Esophagus muscularis mucosa (tissue), 4 donors: ENCODE data around the gene PIK3R6. TPM values are rescaled to one million over a fixed set of nuclear protein-coding genes. Genes with fewer than 3 reads are reported as not detected.

Source experiments
- DNase-seq: peaks from one replicate; pipeline ENCODE4 v3.0.0-alpha.2; 2017; ENCODE audit errors: extremely low spot score
- H3K27ac ChIP-seq, 4 donors: fragments of 200-600 bp; sonication (generic); replicated peaks in 1 of 4; 1 replicate in 3 of 4; 2 replicates in 1 of 4; pipeline ENCODE4 v1.5.1; 2016 to 2019; ENCODE audit warnings: mild to moderate bottlenecking in 1 of 4
- H3K27me3 ChIP-seq, 4 donors: fragments of 200-600 bp; sonication (generic); one replicate each; pipeline versions ENCODE4 v1.5.1 to v1.6.0; 2016 to 2019
- H3K36me3 ChIP-seq, 4 donors: fragments of 200-600 bp; sonication (generic); one replicate each; pipeline ENCODE4 v1.5.1; 2016 to 2019
- H3K4me1 ChIP-seq, 4 donors: fragments of 200-600 bp; sonication (generic); one replicate each; pipeline ENCODE4 v1.5.1; 2016 to 2019
- H3K4me3 ChIP-seq, 4 donors: fragments of 200-600 bp; sonication (generic); 1 replicate in 2 of 4; 2 replicates in 2 of 4; pipeline ENCODE4 v1.5.1; 2016 to 2019; ENCODE audit warnings: mild to moderate bottlenecking in 4 of 4, moderate library complexity in 1 of 4
- H3K9me3 ChIP-seq, 4 donors: fragments of 200-600 bp; sonication (generic); 1 replicate in 3 of 4; 2 replicates in 1 of 4; pipeline ENCODE4 v1.5.1; 2016 to 2019
- EP300 ChIP-seq: sonication (generic); formaldehyde crosslinking; IDR thresholded peaks from one replicate; pipeline ENCODE4 v1.6.1; 2017; ENCODE audit warnings: antibody characterized with exemption
- POLR2A ChIP-seq: fragments of 450-650 bp; IDR thresholded peaks from one replicate; pipeline ENCODE4 v1.6.1; 2017; ENCODE audit warnings: antibody characterized with exemption, moderate library complexity, mild to moderate bottlenecking, low read depth
- POLR2AphosphoS5 ChIP-seq, 2 donors: sonication (generic); formaldehyde crosslinking; IDR thresholded peaks; one replicate each; pipeline ENCODE4 v1.6.1; 2017; ENCODE audit warnings: antibody characterized with exemption in 2 of 2
- WGBS: methylation state at CpG from one replicate; pipeline ENCODE4 v1.1.5; 2018; 5-methylcytosine and 5-hydroxymethylcytosine counted together
- intact Hi-C: fragments of 100-400 bp; cut with DNase I; formaldehyde crosslinking; loops from one replicate; pipeline ENCODE4 v1.15.1; 2023
- total RNA-seq, 4 donors: library from RNA; depleted of rRNA; stranded (reverse); fragments of >200 nt; gene quantifications; one replicate each; pipeline versions ENCODE4 v1.1.0 to v1.2.1, GENCODE V29; 2016
- TF ChIP-seq, protein P1 (sequence below), 3 experiments: fragments of 200-600 bp in 2 of 3; fragments of 450-650 bp in 1 of 3; sonication (generic) in 2 of 3; IDR thresholded peaks; one replicate each; pipeline ENCODE4 v1.5.1; 2017 to 2019; ENCODE audit warnings: antibody characterized with exemption in 3 of 3, mild to moderate bottlenecking in 2 of 3, moderate library complexity in 1 of 3

Gene PIK3R6
- total RNA-seq, 4 donors from 2014 or later: 0.52 to 3.3 (median 1.8) TPM

DNA sequence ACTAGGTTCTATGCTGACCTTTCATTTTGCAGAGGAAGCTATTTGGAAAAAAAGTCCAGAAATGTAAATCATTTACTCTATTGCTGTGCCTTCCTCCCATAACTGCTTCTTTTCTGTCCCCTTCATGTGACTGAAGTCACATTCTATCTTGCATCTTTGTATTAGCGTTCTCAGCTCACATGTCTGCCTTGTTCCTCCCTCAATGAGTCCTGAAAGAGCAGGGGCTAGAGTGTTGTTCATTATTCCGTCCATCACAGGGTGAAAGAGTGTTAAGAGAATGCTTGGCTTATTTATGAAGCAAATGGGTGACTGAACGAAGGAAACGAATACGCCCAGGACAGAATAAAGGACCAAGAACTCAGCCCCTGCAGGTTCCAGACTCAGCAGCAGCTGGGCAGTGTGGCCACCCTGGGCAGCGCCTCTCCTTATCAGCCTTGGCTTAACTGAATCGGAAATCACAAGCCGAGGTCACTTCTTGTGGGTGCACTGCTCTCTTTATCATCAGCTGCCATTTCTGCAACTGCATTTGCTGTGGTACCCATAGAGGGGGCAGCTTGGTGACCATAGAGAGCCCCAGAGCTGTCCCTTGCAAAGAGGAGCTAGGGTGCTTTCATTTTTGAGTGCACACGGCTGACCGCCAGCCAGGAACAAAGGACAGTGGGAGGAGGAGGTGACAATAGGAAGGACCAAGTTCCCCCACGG, 1.8 kb upstream of the PIK3R6 start:
- H3K27me3 ChIP-seq: peaks cover 0 to 29% (median 0%) of the 10 kb centered on the region in 4 donors
- H3K36me3 ChIP-seq: no peaks in the 10 kb centered on the region
- no peak for TF ChIP-seq EP300
- DNase-seq: no peak
- H3K4me3 ChIP-seq: no peak overlapping the region
- no peak overlapping the region for H3K27ac ChIP-seq
- WGBS: 69% methylated on average over 10 of the region's 11 CpGs
- intact Hi-C loops: no loop called here
- H3K4me1 ChIP-seq: peaks cover 0 to 8% (median 1%) of the 10 kb centered on the region in 4 donors
- no peaks in the 10 kb centered on the region for H3K9me3 ChIP-seq

- H3K36me3 ChIP-seq: no peaks in the 10 kb centered on the region
- TF ChIP-seq POLR2A: no peak
- no peak for TF ChIP-seq EP300
- TF ChIP-seq POLR2AphosphoS5 (IDR thresholded peaks at IDR 0.05): no peak
- TF ChIP-seq, protein P1, sequence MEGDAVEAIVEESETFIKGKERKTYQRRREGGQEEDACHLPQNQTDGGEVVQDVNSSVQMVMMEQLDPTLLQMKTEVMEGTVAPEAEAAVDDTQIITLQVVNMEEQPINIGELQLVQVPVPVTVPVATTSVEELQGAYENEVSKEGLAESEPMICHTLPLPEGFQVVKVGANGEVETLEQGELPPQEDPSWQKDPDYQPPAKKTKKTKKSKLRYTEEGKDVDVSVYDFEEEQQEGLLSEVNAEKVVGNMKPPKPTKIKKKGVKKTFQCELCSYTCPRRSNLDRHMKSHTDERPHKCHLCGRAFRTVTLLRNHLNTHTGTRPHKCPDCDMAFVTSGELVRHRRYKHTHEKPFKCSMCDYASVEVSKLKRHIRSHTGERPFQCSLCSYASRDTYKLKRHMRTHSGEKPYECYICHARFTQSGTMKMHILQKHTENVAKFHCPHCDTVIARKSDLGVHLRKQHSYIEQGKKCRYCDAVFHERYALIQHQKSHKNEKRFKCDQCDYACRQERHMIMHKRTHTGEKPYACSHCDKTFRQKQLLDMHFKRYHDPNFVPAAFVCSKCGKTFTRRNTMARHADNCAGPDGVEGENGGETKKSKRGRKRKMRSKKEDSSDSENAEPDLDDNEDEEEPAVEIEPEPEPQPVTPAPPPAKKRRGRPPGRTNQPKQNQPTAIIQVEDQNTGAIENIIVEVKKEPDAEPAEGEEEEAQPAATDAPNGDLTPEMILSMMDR (IDR thresholded peaks at IDR 0.05): no peak
- H3K4me3 ChIP-seq: no peak overlapping the region
- peaks cover 0 to 25% (median 0%) of the 10 kb centered on the region in 4 donors for H3K27me3 ChIP-seq
- no peak overlapping the region for H3K27ac ChIP-seq
- DNase-seq: no peak
- 79% methylated on average over 4 of the region's 4 CpGs for WGBS
- intact Hi-C loops: no loop called here
- H3K4me1 ChIP-seq: peaks cover 0 to 7% (median 0%) of the 10 kb centered on the region in 4 donors
- no peaks in the 10 kb centered on the region for H3K9me3 ChIP-seq
Measured at GRCh38 chr17:8868529-8868951, 1.1 kb upstream of the PIK3R6 start.

GRCh38 chr17:8868092-8868491, 618 bp upstream of the PIK3R6 start:
- H3K9me3 ChIP-seq: no peaks in the 10 kb centered on the region
- 90% methylated on average over 1 of the region's 1 CpG for WGBS
- H3K27ac ChIP-seq: no peak overlapping the region
- no peak for TF ChIP-seq POLR2A
- TF ChIP-seq EP300: no peak
- TF ChIP-seq POLR2AphosphoS5 (IDR thresholded peaks at IDR 0.05): no peak
- TF ChIP-seq, protein P1 (IDR thresholded peaks at IDR 0.05): no peak
- DNase-seq: no peak
- peaks cover 0 to 20% (median 0%) of the 10 kb centered on the region in 4 donors for H3K27me3 ChIP-seq
- intact Hi-C loops: no loop called here
- no peaks in the 10 kb centered on the region for H3K36me3 ChIP-seq
- H3K4me3 ChIP-seq: no peak overlapping the region
- H3K4me1 ChIP-seq: peaks cover 0 to 3% (median 0%) of the 10 kb centered on the region in 4 donors

DNA sequence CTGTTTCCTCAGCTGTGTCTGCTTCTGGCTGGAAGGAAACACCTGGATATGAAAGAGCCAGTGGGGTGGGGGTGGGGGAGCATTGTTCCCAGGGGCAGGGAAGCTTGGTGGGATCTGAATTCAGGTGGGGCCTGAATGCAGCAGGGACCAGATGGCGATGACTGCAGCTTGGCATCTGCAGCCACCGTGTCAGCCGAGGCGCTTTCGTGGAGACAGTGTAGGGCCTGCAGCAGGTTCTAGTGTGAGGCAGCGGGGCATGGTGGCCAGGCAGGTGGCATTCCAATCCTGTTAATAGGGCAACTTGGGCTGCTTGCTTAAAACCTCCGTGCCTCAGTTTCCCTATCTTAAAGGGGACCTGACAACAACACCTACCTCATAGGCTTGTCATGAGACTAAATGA, 1.7 kb downstream of the PIK3R6 start:
- H3K27me3 ChIP-seq: peaks cover 0 to 15% (median 0%) of the 10 kb centered on the region in 4 donors
- no peak for DNase-seq
- H3K4me1 ChIP-seq: no peaks in the 10 kb centered on the region
- intact Hi-C loops: no loop called here
- no peaks in the 10 kb centered on the region for H3K36me3 ChIP-seq
- 85% methylated on average over 7 of the region's 7 CpGs for WGBS
- H3K4me3 ChIP-seq: no peak overlapping the region
- no peak overlapping the region for H3K27ac ChIP-seq
- H3K9me3 ChIP-seq: no peaks in the 10 kb centered on the region
- TF ChIP-seq, protein P1 (IDR thresholded peaks at IDR 0.05): no peak
- no peak for TF ChIP-seq EP300
- no peak for TF ChIP-seq POLR2AphosphoS5 (IDR thresholded peaks at IDR 0.05)
- TF ChIP-seq POLR2A: no peak

DNA sequence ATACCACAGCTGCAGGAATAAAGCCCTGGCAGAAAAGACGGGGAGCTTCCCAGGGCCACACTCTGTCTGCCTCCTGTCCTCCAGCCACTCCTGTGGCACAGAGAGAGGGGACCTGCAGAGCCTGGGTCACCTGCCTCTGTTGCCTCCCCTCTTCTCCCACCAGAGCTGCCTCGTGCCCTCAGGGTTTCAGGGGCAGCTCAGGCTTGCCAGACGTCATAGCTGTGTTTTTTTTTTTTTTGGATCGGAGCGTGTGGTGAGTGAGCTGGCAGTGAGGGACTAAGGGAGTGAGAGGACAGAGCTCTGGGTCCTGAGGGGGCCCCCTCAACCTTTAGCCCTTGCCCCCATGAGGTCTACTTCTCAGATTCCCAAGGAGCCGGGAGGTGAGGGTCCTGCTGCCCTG, 2.1 kb downstream of the PIK3R6 start:
- intact Hi-C loops: no loop called here
- 47% methylated on average over 6 of the region's 6 CpGs for WGBS
- H3K9me3 ChIP-seq: no peaks in the 10 kb centered on the region

More for the DNA sequence above, 2.1 kb downstream of the PIK3R6 start:
- Histone ChIP-seq H3K4me3 (no peak overlapping the region), H3K4me1 (no peaks in the 10 kb centered on the region), H3K27me3 (peaks cover 0 to 15% (median 0%) of the 10 kb centered on the region in 4 donors), H3K27ac (no peak overlapping the region), H3K36me3 (no peaks in the 10 kb centered on the region)
- DNase-seq: no peak
- TF ChIP-seq, protein P1 (IDR thresholded peaks at IDR 0.05): no peak
- TF ChIP-seq POLR2A (no peak), EP300 (no peak), POLR2AphosphoS5 (IDR thresholded peaks at IDR 0.05) (no peak)
